Activated CD4-positive, alpha-beta T cell treated with anti-CD3 and anti-CD28 coated beads, Interleukin-10, Interleukin-2, amounts not matched to agents 100 ng/mL and 50 ng/mL, durations not matched to agents 16 hours and 8 hours (primary cell): ENCODE data around the gene SLFN13.
"Not testable (repeated sequence)": the region's sequence is repeated elsewhere in the genome, so short reads cannot be mapped to it uniquely, and the experiment has no call there.

Experiments used
- DNase-seq: peaks from one replicate; pipeline ENCODE4 v3.0.0-alpha.2; 2020

Gene SLFN13, protein sequence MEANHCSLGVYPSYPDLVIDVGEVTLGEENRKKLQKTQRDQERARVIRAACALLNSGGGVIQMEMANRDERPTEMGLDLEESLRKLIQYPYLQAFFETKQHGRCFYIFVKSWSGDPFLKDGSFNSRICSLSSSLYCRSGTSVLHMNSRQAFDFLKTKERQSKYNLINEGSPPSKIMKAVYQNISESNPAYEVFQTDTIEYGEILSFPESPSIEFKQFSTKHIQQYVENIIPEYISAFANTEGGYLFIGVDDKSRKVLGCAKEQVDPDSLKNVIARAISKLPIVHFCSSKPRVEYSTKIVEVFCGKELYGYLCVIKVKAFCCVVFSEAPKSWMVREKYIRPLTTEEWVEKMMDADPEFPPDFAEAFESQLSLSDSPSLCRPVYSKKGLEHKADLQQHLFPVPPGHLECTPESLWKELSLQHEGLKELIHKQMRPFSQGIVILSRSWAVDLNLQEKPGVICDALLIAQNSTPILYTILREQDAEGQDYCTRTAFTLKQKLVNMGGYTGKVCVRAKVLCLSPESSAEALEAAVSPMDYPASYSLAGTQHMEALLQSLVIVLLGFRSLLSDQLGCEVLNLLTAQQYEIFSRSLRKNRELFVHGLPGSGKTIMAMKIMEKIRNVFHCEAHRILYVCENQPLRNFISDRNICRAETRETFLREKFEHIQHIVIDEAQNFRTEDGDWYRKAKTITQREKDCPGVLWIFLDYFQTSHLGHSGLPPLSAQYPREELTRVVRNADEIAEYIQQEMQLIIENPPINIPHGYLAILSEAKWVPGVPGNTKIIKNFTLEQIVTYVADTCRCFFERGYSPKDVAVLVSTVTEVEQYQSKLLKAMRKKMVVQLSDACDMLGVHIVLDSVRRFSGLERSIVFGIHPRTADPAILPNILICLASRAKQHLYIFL

GRCh38 chr17:35448214-35448898, at the start of gene SLFN13:
Gene SLFN13, minus strand, starts transcription at chr17:35448766. Its CDS starts 3,086 bp downstream, at chr17:35445680.
- peak; percentile 95 for DNase-seq

DNA sequence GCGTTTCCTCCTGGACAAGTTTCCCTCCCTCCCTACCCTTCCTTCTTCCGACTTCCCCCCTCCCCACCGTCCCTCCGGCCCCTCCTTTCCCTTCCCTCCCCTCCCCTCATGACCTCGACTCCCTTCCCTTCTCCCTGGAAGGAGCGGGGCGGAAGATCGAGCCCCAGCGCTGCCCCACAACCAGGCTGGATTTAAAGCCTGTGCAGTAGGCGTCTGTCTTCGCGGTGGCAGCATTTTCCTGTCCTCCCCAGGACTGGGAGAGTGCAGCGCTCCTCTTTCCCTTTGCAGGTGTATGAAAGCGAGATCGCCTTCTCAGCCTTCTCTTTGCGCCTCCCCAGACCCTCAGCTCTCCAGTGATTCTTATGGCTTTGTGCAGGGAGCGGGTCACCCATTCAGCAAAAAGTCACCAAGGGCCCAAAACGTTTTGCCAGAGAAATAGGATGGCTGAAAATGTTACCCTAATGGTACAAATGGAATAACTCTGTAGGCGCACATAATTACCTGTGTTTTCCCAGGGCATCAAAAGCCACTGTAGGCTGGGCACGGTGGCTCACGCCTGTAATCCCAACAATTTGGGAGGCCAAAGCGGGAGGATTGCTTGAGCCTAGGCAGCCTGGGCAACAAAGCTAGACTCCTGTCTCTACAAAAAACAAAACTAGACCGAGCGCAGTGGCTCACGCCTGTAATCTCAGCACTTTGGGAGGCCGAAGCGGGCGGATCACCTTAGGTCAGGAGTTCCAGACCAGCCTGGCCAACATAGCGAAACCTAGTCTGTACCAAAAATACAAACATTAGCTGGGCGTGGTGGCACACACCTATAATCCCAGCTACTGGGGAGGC, 48.1 kb upstream of the SLFN13 start:
- DNase-seq: no peak

- DNase-seq: no peak
Observed at GRCh38 chr17:35493040-35493439, 44.5 kb upstream of the SLFN13 start.

DNA sequence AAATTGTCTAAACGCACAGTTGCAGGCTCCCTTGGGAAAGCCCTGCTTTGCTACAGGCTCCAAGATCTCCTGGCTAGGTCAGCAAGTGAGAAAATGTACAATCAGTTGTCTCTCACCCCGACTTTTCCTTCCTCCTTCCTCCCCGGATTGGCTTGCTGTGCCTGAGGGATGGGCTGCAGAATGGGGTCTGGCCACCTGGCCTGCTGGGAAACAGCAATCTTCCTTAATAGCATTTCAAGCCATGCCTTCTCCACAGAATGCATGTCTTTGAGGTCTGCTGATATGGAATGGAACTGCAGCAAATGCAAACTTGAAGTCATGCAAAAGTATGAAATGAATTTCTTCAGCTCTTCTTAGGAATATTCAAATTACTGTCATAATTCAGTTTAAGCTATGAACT, 42.9 kb upstream of the SLFN13 start:
- no peak for DNase-seq

DNA sequence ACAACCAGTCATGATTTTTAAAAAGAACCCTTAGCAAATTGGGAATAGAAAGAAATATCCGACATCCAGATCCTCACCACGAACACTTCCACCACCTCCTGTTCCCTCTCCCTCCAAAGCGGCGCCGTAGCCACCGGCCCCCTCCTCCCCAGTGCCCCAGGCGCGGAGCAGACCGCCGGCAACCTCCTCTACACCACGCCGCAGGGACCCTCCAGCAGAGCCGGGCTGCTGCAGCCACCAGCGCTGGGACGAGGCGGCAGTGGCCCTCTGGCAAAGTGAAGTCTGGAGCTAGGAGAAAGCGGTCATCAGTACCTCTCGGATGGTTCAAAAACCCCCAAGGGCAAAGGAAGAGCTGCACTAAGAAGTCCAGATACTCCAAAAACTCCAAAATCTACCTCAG, 41.4 kb upstream of the SLFN13 start:
- no peak for DNase-seq

- no peak for DNase-seq
Observed at GRCh38 chr17:35488991-35489390, 40.4 kb upstream of the SLFN13 start.

GRCh38 chr17:35486920-35487732, 38.6 kb upstream of the SLFN13 start:
- DNase-seq: peak; percentile 87

DNA sequence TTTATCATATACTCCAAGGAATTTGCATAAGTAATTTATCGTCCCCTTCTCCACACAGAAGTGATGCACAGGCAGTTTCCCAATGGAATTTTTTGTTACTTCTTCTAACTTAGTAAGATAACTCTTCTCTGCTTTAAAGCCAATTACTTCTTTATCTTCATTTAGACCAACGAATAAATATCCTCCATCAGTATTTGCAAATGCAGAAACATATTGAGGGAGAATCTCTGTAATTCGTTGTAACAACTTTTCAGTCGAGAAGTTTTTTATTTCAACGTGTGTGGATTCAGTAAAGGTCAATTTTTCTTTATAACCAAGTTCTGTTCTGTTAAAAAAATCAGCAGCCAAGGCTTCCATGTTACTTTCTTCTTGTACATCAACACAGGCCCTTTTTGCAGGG, 30.7 kb upstream of the SLFN13 start:
- DNase-seq: no peak

DNA sequence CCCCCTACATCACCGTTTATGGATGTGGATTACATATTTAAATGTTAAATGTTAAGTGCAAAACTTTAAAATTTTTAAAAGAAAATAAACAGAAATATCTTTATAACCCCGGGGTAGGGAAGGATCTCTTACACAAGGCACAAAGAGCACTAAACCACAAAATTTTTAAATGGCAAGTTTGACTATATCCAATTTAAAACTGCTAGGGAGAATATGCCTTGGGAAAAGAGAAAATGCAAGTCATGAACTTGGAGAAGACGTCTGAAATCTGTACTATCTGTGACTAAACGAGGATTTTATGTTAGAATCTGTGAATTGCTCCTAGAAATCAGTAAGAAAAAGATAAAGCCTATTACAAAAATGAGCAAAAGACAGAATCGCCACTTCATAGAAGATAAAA, 28.7 kb upstream of the SLFN13 start:
- DNase-seq: no peak

DNA sequence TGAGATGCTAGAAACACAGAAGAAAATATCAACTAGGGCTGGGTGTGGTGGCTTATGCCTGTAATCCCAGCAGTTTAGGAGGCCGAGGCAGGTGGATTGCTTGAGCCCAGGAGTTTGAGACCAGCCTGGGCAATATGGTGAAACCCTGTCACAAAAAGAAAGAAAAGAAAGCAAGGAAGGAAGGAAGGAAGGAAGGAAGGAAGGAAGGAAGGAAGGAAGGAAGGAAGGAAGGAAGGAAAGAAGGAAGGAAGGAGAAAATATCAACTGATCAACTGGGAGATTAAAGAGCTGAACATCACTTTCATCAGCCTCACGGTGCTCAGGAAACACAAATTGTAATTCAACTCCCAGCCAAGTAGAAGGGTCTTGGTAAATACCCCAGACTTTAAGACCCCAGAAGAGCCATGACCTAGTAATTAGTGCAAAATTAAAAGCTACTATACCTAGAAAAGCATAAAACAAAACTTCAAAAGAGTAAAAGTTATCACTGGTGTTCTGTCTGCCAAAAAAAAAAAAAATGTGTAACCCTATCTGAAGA, 27.8 kb upstream of the SLFN13 start:
- no peak for DNase-seq

DNA sequence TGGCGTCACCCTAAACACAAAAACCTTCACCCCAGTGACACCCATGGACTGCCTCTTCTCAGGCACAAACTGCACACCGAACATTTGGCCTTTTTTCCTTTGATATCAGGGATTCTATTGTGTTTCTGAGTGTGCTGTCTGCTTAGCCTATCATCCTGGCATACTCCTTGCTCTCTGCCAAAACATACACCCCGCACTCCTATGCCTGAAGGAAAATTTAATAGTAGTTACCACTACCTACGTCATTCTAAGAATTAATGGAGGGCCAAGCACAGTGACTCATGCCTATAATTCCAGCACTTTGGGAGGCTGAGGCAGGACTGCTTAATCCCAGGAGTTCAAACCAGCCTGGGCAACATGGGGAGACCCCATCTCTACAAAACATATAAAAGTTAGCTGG, 19.9 kb upstream of the SLFN13 start:
- DNase-seq: no peak

GRCh38 chr17:35467824-35468223, 19.3 kb upstream of the SLFN13 start:
- peak; percentile 12 for DNase-seq

DNA sequence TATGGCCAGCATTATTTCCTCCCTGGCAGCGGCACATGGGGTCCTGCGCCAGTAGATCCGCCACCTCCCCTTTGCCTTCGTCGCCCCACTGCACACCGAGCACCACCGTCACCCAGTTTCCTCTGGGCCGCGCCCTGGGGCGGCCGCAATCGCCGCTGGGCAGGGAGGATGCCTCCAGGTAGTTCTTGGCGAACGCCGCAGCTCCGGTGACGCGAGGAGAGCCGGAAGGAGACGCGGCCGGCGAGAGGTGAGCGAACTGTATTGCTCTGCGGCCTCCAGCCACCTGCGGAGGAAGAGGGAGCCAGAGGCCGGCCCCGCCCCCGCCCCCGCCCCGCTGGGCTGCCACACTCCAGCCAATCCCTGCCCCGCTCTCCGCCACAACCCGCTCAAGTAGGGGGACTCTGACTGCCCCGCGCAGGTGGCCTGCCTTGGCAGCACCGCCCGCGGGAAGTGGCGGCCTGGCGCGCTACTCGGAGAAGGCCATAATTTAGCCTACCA, 11.8 kb upstream of the SLFN13 start:
- peak; percentile 57 for DNase-seq

DNA sequence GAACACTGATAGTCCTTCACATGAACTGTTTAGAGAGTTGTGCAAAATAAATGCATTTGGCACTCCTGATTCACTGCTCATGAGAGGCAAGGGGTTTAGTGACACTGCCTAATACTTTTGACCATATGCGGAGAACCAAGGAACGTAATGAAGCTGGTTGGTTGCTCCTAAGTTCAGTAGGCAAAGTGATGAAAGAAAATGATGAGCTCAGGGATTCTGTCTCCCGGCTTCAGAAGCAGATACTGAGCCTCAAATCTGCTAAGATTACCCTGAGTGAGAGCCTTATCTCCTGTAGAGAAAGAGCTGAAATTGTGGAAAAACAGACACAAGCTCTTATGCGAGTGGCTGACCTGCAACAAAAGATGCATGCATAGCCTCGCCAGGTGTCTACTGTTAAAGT, 5.5 kb upstream of the SLFN13 start:
- not testable (repeated sequence) for DNase-seq

GRCh38 chr17:35453171-35453570, 4.6 kb upstream of the SLFN13 start:
- DNase-seq: no peak

GRCh38 chr17:35449371-35449931, 885 bp upstream of the SLFN13 start:
- no peak for DNase-seq

- no peak for DNase-seq
Observed at GRCh38 chr17:35448899-35449227, 297 bp upstream of the SLFN13 start.

DNA sequence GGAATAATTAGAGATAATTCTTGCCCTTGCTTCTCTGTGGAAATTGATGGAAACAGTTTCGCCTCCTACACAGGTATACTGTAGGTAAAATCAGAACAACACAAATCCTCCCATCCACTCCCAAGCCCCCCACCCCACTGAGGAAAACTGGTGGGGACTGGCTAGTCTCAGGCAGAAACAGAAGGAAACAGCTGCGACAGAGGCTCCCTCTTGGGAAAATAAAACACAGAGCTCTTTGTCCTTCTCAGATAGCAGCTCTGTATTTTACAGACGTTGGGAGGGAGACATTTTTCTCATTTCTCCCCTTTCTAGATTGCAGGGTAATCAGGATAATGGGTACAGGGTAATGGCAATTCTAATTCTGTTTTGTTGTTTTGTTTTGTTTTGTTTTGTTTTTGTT, 1.1 kb downstream of the SLFN13 start:
- DNase-seq: no peak

- no peak for DNase-seq
Observed at GRCh38 chr17:35438433-35438832, 10.1 kb downstream of the SLFN13 start.

- DNase-seq: peak; percentile 88
Observed at GRCh38 chr17:35433075-35433894, 15.3 kb downstream of the SLFN13 start.
